Caco-2 (cell line): ENCODE measurements around the gene PARVB. TPM values are rescaled to one million over a fixed set of nuclear protein-coding genes. Genes with fewer than 3 reads are reported as not detected.

Source experiments
- BruUV-seq: library from RNA; stranded (reverse); fragments of 400-500 nt; replicated peaks from 2 replicates; lab custom pipeline; 2021; lab: Mats Ljungman, UMichigan
- CTCF ChIA-PET: fragments of 300-600 bp; sonication (Branson Sonifier 250); formaldehyde crosslinking; loops from one replicate; lab custom pipeline; 2022; ENCODE audit warnings: antibody characterized with exemption; lab: Charles Lee
- POLR2A ChIA-PET: fragments of 300-600 bp; sonication (Branson Sonifier 250); formaldehyde crosslinking; loops from one replicate; lab custom pipeline; 2022; ENCODE audit warnings: antibody characterized with exemption; lab: Charles Lee
- DNase-seq, 2 experiments: peaks; one replicate each; pipeline versions ENCODE4 v3.0.0 to v3.0.0-alpha.2; 2020 to 2022
- H3K27me3 ChIP-seq: replicated peaks from 2 replicates; pipeline ENCODE4 v1.6.0; 2011; ENCODE audit warnings: low read length; ENCODE audit not compliant: control insufficient read depth, insufficient read depth
- H3K36me3 ChIP-seq: 2 replicates; pipeline ENCODE4 v1.5.1; 2011; ENCODE audit warnings: low read length; ENCODE audit not compliant: control insufficient read depth, insufficient read depth
- H3K4me1 ChIP-seq: fragments of 250-450 bp; sonication (Bioruptor Pico); 2 replicates; pipeline ENCODE4 v1.5.1; 2020; ENCODE audit warnings: mild to moderate bottlenecking
- H3K4me3 ChIP-seq: 2 replicates; pipeline ENCODE4 v1.5.1; 2011; ENCODE audit warnings: low read depth, mild to moderate bottlenecking, control low read depth, low read length
- H3K9me3 ChIP-seq: fragments of 250-450 bp; sonication (Bioruptor Pico); 2 replicates; pipeline ENCODE4 v1.5.1; 2020; ENCODE audit warnings: mild to moderate bottlenecking, moderate library complexity
- H3K27ac Mint-ChIP-seq: one replicate; pipeline ENCODE4 v1.8.0; 2022; ENCODE audit warnings: mixed read lengths; ENCODE audit not compliant: unreplicated experiment
- H3K27me3 Mint-ChIP-seq: one replicate; pipeline ENCODE4 v1.8.0; 2022; ENCODE audit warnings: mixed read lengths; ENCODE audit not compliant: insufficient read depth, unreplicated experiment
- H3K36me3 Mint-ChIP-seq: one replicate; pipeline ENCODE4 v1.8.0; 2022; ENCODE audit warnings: mild to moderate bottlenecking, mixed read lengths; ENCODE audit not compliant: insufficient read depth, unreplicated experiment
- H3K4me1 Mint-ChIP-seq: one replicate; pipeline ENCODE4 v1.8.0; 2022; ENCODE audit warnings: low read depth, mixed read lengths; ENCODE audit not compliant: unreplicated experiment
- H3K4me3 Mint-ChIP-seq: one replicate; pipeline ENCODE4 v1.8.0; 2022; ENCODE audit warnings: mild to moderate bottlenecking, moderate library complexity, mixed read lengths; ENCODE audit not compliant: unreplicated experiment
- H3K9me3 Mint-ChIP-seq: one replicate; pipeline ENCODE4 v1.8.0; 2022; ENCODE audit warnings: mixed read lengths; ENCODE audit not compliant: unreplicated experiment
- CTCF ChIP-seq, 2 experiments: fragments of 200-600 bp in 1 of 2; IDR thresholded peaks; 1 replicate in 1 of 2; 2 replicates in 1 of 2; pipeline versions ENCODE4 v1.5.1 to v1.8.0; 2011 to 2022; ENCODE audit warnings: antibody characterized with exemption in 1 of 2, control low read depth in 1 of 2, inconsistent platforms in 1 of 2, low read depth in 1 of 2, low read length in 1 of 2, mild to moderate bottlenecking in 1 of 2, moderate library complexity in 1 of 2; ENCODE audit not compliant: insufficient read depth in 1 of 2, severe bottlenecking in 1 of 2, unreplicated experiment in 1 of 2
- intact Hi-C: fragments of 100-400 bp; cut with micrococcal nuclease; formaldehyde crosslinking; loops from one replicate; pipeline ENCODE4 v1.10.0; 2022; ENCODE audit not compliant: unreplicated experiment
- total RNA-seq: library from RNA; stranded (reverse); gene quantifications from 2 replicates; pipeline ENCODE4 v1.2.3, GENCODE V29; 2022

PARVB gene
- total RNA-seq, 1 experiment from 2014 or later = 28.8 TPM

DNA sequence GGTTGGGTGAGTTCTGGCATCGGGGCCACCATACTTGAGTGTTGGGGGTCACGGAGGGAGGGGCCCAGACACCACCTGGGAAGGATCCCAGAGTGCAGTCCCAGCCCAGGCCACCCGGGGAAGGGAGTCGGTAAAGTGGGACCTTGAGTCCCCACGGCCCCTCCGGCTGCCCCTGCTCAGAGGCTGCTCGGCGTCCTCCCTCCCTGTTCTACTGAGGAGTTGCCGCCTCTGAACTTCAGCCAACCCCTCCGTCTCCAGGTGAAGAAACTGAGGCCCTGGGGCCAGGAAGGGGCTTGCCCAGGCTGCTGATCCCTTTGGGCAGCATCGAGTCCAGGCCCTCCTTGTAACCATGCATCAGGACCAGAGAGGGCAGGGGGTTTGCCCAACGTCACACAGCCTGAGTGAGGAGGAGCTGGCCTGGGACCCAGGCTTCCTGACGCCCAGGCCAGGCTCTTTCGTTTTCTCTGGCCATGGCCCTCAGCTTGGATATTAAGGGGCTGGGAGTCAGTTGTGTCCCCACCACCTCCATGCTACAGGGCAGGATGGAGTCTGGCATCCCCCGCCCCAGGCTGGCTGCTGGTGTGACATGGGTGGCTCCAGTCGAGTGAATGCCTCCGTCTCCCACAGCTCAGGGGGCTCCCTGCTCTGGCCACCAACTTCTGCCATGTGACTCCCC is 157.9 kb downstream of the PARVB start:
- intact Hi-C loops = no loop called here
- Histone ChIP-seq H3K27me3 (peaks cover 1% of the 10 kb centered on the region; the same call in 1 of the 2 replicates), H3K4me1 (no peaks in the 10 kb centered on the region), H3K9me3 (no peaks in the 10 kb centered on the region), H3K36me3 (no peaks in the 10 kb centered on the region), H3K4me3 (no peak overlapping the region)
- no TSS peak for BruUV-seq
- no peak for TF ChIP-seq CTCF (IDR thresholded peaks at IDR 0.05; ENCODE audit: insufficient read depth in 1 of 2, low read depth in 1 of 2, low read length in 1 of 2, severe bottlenecking in 1 of 2, unreplicated experiment in 1 of 2)
- no peaks in the 10 kb centered on the region for H3K9me3 Mint-ChIP-seq
- H3K4me1 Mint-ChIP-seq = no peaks in the 10 kb centered on the region
- H3K4me3 Mint-ChIP-seq = no peak overlapping the region
- H3K27me3 Mint-ChIP-seq = peaks cover 15% of the 10 kb centered on the region
- ChIA-PET POLR2A (no interaction called here), CTCF (no interaction called here)
- H3K36me3 Mint-ChIP-seq = no peaks in the 10 kb centered on the region
- DNase-seq = no peak
- H3K27ac Mint-ChIP-seq = no peak overlapping the region

DNA sequence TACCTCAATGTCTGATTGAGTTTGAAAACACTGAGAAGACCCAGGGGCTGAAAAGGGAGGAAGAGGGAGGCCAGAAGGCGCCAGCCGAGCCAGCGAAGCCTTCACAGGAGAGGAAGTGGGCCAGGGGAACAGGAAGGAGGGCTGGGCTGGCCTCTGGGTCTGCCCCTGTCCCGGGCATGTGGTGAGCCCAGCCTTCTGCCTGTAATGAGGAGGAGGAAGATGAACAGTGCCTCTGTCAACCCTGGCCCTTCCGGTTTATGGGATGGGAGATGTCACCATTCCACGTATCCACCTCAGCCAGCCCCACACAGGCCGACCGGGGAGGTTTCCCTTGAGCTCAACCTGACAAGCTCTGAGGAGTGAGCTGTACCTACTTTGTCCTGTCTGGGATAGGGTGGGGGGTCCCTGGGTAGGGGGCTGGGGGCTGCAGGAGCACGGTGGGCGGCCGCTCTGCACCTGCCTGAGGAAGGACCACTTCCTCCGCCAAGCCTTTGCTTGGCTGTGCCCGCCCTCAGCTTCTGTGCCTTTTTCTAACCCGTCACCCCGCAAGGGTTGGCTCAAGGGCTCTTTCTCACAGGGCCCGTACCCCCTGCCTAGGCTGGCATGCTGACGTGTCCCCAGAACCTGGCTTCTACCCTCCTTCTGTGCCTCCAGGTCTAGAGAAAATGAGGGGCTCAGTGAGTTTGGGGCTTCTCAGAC is 158.6 kb downstream of the PARVB start:
- H3K27me3 ChIP-seq = peaks cover 1% of the 10 kb centered on the region; the same call in 1 of the 2 replicates
- H3K36me3 ChIP-seq = no peaks in the 10 kb centered on the region
- BruUV-seq = no TSS peak
- no peak overlapping the region for H3K4me3 Mint-ChIP-seq
- POLR2A ChIA-PET = no interaction called here
- CTCF ChIA-PET = no interaction called here
- H3K27ac Mint-ChIP-seq = no peak overlapping the region
- no peaks in the 10 kb centered on the region for H3K9me3 ChIP-seq
- no peaks in the 10 kb centered on the region for H3K36me3 Mint-ChIP-seq
- H3K4me1 Mint-ChIP-seq = no peaks in the 10 kb centered on the region
- H3K4me3 ChIP-seq = no peak overlapping the region
- H3K27me3 Mint-ChIP-seq = peaks cover 14% of the 10 kb centered on the region
- DNase-seq = no peak
- TF ChIP-seq CTCF (IDR thresholded peaks at IDR 0.05; ENCODE audit: insufficient read depth in 1 of 2, low read depth in 1 of 2, low read length in 1 of 2, severe bottlenecking in 1 of 2, unreplicated experiment in 1 of 2) = no peak
- H3K4me1 ChIP-seq = no peaks in the 10 kb centered on the region
- H3K9me3 Mint-ChIP-seq = no peaks in the 10 kb centered on the region
- intact Hi-C loops = no loop called here

- Mint-ChIP-seq H3K27me3 (peaks cover 14% of the 10 kb centered on the region), H3K27ac (no peak overlapping the region)
- no TSS peak for BruUV-seq
Observed at GRCh38 chr22:44183287-44183588, 159.1 kb downstream of the PARVB start.

More at GRCh38 chr22:44183287-44183588, 159.1 kb downstream of the PARVB start:
- intact Hi-C loops = no loop called here
- H3K4me1 ChIP-seq = no peaks in the 10 kb centered on the region
- peaks cover 1% of the 10 kb centered on the region; the same call in 1 of the 2 replicates for H3K27me3 ChIP-seq
- no peak overlapping the region for H3K4me3 ChIP-seq
- Mint-ChIP-seq H3K4me3 (no peak overlapping the region), H3K4me1 (no peaks in the 10 kb centered on the region), H3K36me3 (no peaks in the 10 kb centered on the region), H3K9me3 (no peaks in the 10 kb centered on the region)
- H3K36me3 ChIP-seq = no peaks in the 10 kb centered on the region
- POLR2A ChIA-PET = no interaction called here
- no peaks in the 10 kb centered on the region for H3K9me3 ChIP-seq
- no peak for TF ChIP-seq CTCF (IDR thresholded peaks at IDR 0.05; ENCODE audit: insufficient read depth in 1 of 2, low read depth in 1 of 2, low read length in 1 of 2, severe bottlenecking in 1 of 2, unreplicated experiment in 1 of 2)
- DNase-seq = no peak
- CTCF ChIA-PET = no interaction called here
